Liver (tissue), 3 donors: ENCODE results near the gene RAD51B.

ENCODE experiments used
- ATF3 ChIP-seq: IDR thresholded peaks from 2 replicates; pipeline ENCODE4 v1.6.1; 2016; ENCODE audit warnings: antibody characterized with exemption
- FOXA1 ChIP-seq: IDR thresholded peaks from 2 replicates; pipeline ENCODE4 v1.6.1; 2016; ENCODE audit warnings: antibody characterized with exemption
- GABPA ChIP-seq, 2 donors: IDR thresholded peaks in 1 of 2; conservative IDR thresholded peaks in 1 of 2; 2 replicates each; pipeline ENCODE4 v1.6.1; 2016; ENCODE audit warnings: antibody characterized with exemption in 2 of 2, mild to moderate bottlenecking in 1 of 2, moderate library complexity in 1 of 2
- JUND ChIP-seq, 2 donors: IDR thresholded peaks; 2 replicates each; pipeline ENCODE4 v1.6.1; 2016; ENCODE audit warnings: antibody characterized with exemption in 2 of 2
- MAX ChIP-seq: IDR thresholded peaks from 2 replicates; pipeline ENCODE4 v1.6.1; 2016; ENCODE audit warnings: antibody characterized with exemption
- NR2F2 ChIP-seq: IDR thresholded peaks from 2 replicates; pipeline ENCODE4 v1.6.1; 2016; ENCODE audit warnings: antibody characterized with exemption
- RAD21 ChIP-seq, 2 donors: IDR thresholded peaks; 2 replicates each; pipeline ENCODE4 v1.6.1; 2016; ENCODE audit warnings: antibody characterized with exemption in 2 of 2, mild to moderate bottlenecking in 2 of 2
- REST ChIP-seq: IDR thresholded peaks from 2 replicates; pipeline ENCODE4 v1.6.1; 2016; ENCODE audit warnings: antibody characterized with exemption, mild to moderate bottlenecking
- RXRA ChIP-seq, 2 donors: IDR thresholded peaks; 2 replicates each; pipeline ENCODE4 v1.6.1; 2017 to 2018; ENCODE audit warnings: antibody characterized with exemption in 2 of 2, mild to moderate bottlenecking in 1 of 2
- SP1 ChIP-seq: IDR thresholded peaks from 2 replicates; pipeline ENCODE4 v1.6.1; 2018; ENCODE audit warnings: antibody characterized with exemption, mild to moderate bottlenecking
- TAF1 ChIP-seq: conservative IDR thresholded peaks from 2 replicates; pipeline ENCODE4 v1.6.1; 2016; ENCODE audit warnings: antibody characterized with exemption, mild to moderate bottlenecking
- YY1 ChIP-seq: IDR thresholded peaks from 2 replicates; pipeline ENCODE4 v1.6.1; 2016; ENCODE audit warnings: antibody characterized with exemption, mild to moderate bottlenecking
- TF ChIP-seq, protein P1 (sequence below): fragments of 150-350 bp; IDR thresholded peaks from 2 replicates; pipeline ENCODE4 v1.5.1; 2017; ENCODE audit warnings: improper control_type of control experiment, low read depth, low read length; ENCODE audit not compliant: missing input control
- TF ChIP-seq, protein P2 (sequence below): IDR thresholded peaks from 2 replicates; pipeline ENCODE4 v1.6.1; 2016; ENCODE audit warnings: antibody characterized with exemption
- donor health status: healthy.
- donor health status: healthy.

DNA sequence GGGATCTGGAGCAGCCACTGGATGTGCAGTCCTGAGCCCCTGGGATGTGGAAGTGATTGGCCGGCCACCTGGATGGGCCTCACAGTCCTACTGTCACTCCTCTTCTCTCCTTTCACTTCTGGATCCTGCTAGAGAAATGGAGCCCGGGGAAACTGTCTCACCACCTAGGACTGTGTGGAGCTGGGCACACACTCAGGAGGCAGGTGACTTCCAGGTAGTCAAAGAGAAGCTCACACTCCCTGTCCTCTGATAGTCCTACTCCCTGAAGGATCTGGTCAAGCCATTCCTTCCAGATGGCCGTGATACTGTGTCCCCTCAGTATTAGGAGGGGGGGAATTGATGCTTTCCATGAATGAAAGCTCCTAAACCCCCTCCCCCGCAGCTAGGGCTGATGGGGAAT, 772.2 kb downstream of the RAD51B start:
- TF ChIP-seq, protein P1, sequence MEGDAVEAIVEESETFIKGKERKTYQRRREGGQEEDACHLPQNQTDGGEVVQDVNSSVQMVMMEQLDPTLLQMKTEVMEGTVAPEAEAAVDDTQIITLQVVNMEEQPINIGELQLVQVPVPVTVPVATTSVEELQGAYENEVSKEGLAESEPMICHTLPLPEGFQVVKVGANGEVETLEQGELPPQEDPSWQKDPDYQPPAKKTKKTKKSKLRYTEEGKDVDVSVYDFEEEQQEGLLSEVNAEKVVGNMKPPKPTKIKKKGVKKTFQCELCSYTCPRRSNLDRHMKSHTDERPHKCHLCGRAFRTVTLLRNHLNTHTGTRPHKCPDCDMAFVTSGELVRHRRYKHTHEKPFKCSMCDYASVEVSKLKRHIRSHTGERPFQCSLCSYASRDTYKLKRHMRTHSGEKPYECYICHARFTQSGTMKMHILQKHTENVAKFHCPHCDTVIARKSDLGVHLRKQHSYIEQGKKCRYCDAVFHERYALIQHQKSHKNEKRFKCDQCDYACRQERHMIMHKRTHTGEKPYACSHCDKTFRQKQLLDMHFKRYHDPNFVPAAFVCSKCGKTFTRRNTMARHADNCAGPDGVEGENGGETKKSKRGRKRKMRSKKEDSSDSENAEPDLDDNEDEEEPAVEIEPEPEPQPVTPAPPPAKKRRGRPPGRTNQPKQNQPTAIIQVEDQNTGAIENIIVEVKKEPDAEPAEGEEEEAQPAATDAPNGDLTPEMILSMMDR, result no peak
- TF ChIP-seq REST, result no peak
- no peak for TF ChIP-seq RXRA (IDR thresholded peaks at IDR 0.05)
- no peak for TF ChIP-seq TAF1
- TF ChIP-seq JUND (IDR thresholded peaks at IDR 0.05), result no peak
- TF ChIP-seq YY1, result no peak
- TF ChIP-seq FOXA1, result no peak
- no peak for TF ChIP-seq RAD21 (IDR thresholded peaks at IDR 0.05)
- TF ChIP-seq MAX, result no peak
- TF ChIP-seq, protein P2, sequence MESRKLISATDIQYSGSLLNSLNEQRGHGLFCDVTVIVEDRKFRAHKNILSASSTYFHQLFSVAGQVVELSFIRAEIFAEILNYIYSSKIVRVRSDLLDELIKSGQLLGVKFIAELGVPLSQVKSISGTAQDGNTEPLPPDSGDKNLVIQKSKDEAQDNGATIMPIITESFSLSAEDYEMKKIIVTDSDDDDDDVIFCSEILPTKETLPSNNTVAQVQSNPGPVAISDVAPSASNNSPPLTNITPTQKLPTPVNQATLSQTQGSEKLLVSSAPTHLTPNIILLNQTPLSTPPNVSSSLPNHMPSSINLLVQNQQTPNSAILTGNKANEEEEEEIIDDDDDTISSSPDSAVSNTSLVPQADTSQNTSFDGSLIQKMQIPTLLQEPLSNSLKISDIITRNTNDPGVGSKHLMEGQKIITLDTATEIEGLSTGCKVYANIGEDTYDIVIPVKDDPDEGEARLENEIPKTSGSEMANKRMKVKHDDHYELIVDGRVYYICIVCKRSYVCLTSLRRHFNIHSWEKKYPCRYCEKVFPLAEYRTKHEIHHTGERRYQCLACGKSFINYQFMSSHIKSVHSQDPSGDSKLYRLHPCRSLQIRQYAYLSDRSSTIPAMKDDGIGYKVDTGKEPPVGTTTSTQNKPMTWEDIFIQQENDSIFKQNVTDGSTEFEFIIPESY, result no peak
- no peak for TF ChIP-seq GABPA (IDR thresholded peaks at IDR 0.05 in 1 of 2, conservative IDR thresholded peaks at IDR 0.05 in 1 of 2)
- TF ChIP-seq SP1, result no peak
- no peak for TF ChIP-seq ATF3
- TF ChIP-seq NR2F2, result no peak
